NB4 (cell line): ENCODE measurements around the gene RIC1.

Source experiments
- MYC ChIP-seq: IDR thresholded peaks from 2 replicates; pipeline ENCODE4 v1.6.1; 2011; ENCODE audit warnings: low read depth, low read length
- POLR2A ChIP-seq: IDR thresholded peaks from 2 replicates; pipeline ENCODE4 v1.6.1; 2011; ENCODE audit warnings: mild to moderate bottlenecking; ENCODE audit not compliant: insufficient read length; ENCODE audit errors: extremely low read depth
- TF ChIP-seq, protein P1 (sequence below): IDR thresholded peaks from one replicate; pipeline ENCODE4 v1.5.1; 2012; ENCODE audit warnings: low read depth, low read length
- TF ChIP-seq, protein P2 (sequence below): IDR thresholded peaks from 2 replicates; pipeline ENCODE4 v1.6.1; 2011; ENCODE audit warnings: low read depth, low read length

DNA sequence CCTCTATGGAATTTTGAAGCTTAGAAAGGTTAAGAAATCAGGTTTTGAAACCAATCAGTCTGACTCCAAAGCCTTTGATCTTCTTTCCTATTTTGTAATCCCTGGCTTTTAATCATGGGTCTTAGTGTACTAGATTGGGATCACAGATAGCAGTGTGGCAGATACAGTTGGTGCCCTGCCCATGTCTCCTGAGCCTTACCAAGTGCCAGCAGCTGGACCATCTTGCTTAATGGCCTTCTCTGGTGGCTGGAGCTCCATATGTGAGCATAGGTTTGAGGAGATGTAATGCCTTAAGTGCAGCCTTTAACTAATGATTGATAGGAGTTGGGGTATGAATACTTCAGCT, 16.7 kb upstream of the RIC1 start:
- TF ChIP-seq, protein P1, sequence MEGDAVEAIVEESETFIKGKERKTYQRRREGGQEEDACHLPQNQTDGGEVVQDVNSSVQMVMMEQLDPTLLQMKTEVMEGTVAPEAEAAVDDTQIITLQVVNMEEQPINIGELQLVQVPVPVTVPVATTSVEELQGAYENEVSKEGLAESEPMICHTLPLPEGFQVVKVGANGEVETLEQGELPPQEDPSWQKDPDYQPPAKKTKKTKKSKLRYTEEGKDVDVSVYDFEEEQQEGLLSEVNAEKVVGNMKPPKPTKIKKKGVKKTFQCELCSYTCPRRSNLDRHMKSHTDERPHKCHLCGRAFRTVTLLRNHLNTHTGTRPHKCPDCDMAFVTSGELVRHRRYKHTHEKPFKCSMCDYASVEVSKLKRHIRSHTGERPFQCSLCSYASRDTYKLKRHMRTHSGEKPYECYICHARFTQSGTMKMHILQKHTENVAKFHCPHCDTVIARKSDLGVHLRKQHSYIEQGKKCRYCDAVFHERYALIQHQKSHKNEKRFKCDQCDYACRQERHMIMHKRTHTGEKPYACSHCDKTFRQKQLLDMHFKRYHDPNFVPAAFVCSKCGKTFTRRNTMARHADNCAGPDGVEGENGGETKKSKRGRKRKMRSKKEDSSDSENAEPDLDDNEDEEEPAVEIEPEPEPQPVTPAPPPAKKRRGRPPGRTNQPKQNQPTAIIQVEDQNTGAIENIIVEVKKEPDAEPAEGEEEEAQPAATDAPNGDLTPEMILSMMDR, result no peak
- TF ChIP-seq POLR2A, result no peak
- TF ChIP-seq MYC, result no peak
- TF ChIP-seq, protein P2, sequence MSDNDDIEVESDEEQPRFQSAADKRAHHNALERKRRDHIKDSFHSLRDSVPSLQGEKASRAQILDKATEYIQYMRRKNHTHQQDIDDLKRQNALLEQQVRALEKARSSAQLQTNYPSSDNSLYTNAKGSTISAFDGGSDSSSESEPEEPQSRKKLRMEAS, result no peak
